RKO (cell line): ENCODE measurements around the gene GTF2H4.
"Not testable (repeated sequence)": the region's sequence is repeated elsewhere in the genome, so short reads cannot be mapped to it uniquely, and the experiment has no call there.

Experiments
- DNase-seq: peaks from one replicate; pipeline ENCODE4 v3.0.0-alpha.2; 2016; ENCODE audit warnings: low spot score

GTF2H4 gene

GRCh38 chr6:30907758-30908591 is at the start of gene GTF2H4:
Gene GTF2H4 (plus strand): TSS chr6:30908207.
- DNase-seq, result peak; percentile 99

GRCh38 chr6:30859726-30860125 is 48.3 kb upstream of the GTF2H4 start:
- DNase-seq, result not testable (repeated sequence)

- DNase-seq, result no peak
These were observed 46.6 kb upstream of the GTF2H4 start for GRCh38 chr6:30861257-30862048.

GRCh38 chr6:30862156-30862875 is 45.7 kb upstream of the GTF2H4 start:
- DNase-seq, result no peak

- no peak for DNase-seq
These were observed 43.7 kb upstream of the GTF2H4 start for GRCh38 chr6:30864325-30864724.

- DNase-seq, result not testable (repeated sequence)
These were observed 38.7 kb upstream of the GTF2H4 start for GRCh38 chr6:30869241-30869749.

GRCh38 chr6:30870546-30870945 is 37.5 kb upstream of the GTF2H4 start:
- no peak for DNase-seq

GRCh38 chr6:30871592-30872183 is 36.3 kb upstream of the GTF2H4 start:
- DNase-seq, result no peak

GRCh38 chr6:30873137-30873640 is 34.8 kb upstream of the GTF2H4 start:
- no peak for DNase-seq

- not testable (repeated sequence) for DNase-seq
These were observed 34.2 kb upstream of the GTF2H4 start for GRCh38 chr6:30873795-30874194.

- no peak for DNase-seq
These were observed 32.6 kb upstream of the GTF2H4 start for GRCh38 chr6:30875244-30876038.

- DNase-seq, result no peak
These were observed 31.8 kb upstream of the GTF2H4 start for GRCh38 chr6:30876039-30876730.

- peak; percentile 90 for DNase-seq
These were observed 30.4 kb upstream of the GTF2H4 start for GRCh38 chr6:30877419-30878262.

GRCh38 chr6:30879684-30880427 is 28.2 kb upstream of the GTF2H4 start:
- DNase-seq, result no peak

- DNase-seq, result no peak
These were observed 27.2 kb upstream of the GTF2H4 start for GRCh38 chr6:30880698-30881252.

- no peak for DNase-seq
These were observed 26.4 kb upstream of the GTF2H4 start for GRCh38 chr6:30881392-30882203.

- DNase-seq, result no peak
These were observed 25.7 kb upstream of the GTF2H4 start for GRCh38 chr6:30882204-30882758.
